ENCODE results near the gene MAP1LC3B.
"Not testable (repeated sequence)": the region's sequence is repeated elsewhere in the genome, so short reads cannot be mapped to it uniquely, and the experiment has no call there.

Gene MAP1LC3B

GRCh38 chr16:87360862-87361610 lies 31.1 kb upstream of the MAP1LC3B start:
- no peak for DNase-seq (ENCODE audit: extremely low spot score)
- ChIA-PET POLR2A (interaction anchor here (0.6 kb wide), 1 partner anchor 23 kb away, joined by 3 read pairs; the partner anchor contains the start of gene FBXO31), CTCF (no interaction called here)
- TF ChIP-seq FOXA1 (IDR thresholded peaks at IDR 0.05), result no peak
- no peak for TF ChIP-seq ZNF384 (IDR thresholded peaks at IDR 0.05)
- no peak for TF ChIP-seq LEF1 (IDR thresholded peaks at IDR 0.05; ENCODE audit: borderline replicate concordance)
- TF ChIP-seq L3MBTL2 (conservative IDR thresholded peaks at IDR 0.05), result no peak
- TF ChIP-seq ARNT (IDR thresholded peaks at IDR 0.05), result no peak
- no peak for TF ChIP-seq SUZ12 (IDR thresholded peaks at IDR 0.05)
- no peak for TF ChIP-seq ELF4 (IDR thresholded peaks at IDR 0.05)
- no peak for TF ChIP-seq HDGF (IDR thresholded peaks at IDR 0.05; ENCODE audit: borderline replicate concordance)
- no peak for TF ChIP-seq SP1 (IDR thresholded peaks at IDR 0.05)
- no peak for TF ChIP-seq PKNOX1 (IDR thresholded peaks at IDR 0.05)
- no peak for TF ChIP-seq TARDBP (IDR thresholded peaks at IDR 0.05)
- no peak for TF ChIP-seq FOXK2 (IDR thresholded peaks at IDR 0.05)
- TF ChIP-seq CTBP1 (IDR thresholded peaks at IDR 0.05; ENCODE audit: borderline replicate concordance), result no peak
- no peak for TF ChIP-seq BHLHE40 (IDR thresholded peaks at IDR 0.05; ENCODE audit: borderline replicate concordance)
- no peak for TF ChIP-seq FOXM1 (IDR thresholded peaks at IDR 0.05; ENCODE audit: borderline replicate concordance)

- ChIA-PET POLR2A (no interaction called here), CTCF (no interaction called here)
- no peak for DNase-seq (ENCODE audit: extremely low spot score)
- TF ChIP-seq BHLHE40 (IDR thresholded peaks at IDR 0.05; ENCODE audit: borderline replicate concordance), result no peak
- TF ChIP-seq L3MBTL2 (conservative IDR thresholded peaks at IDR 0.05), result no peak
- TF ChIP-seq LEF1 (IDR thresholded peaks at IDR 0.05; ENCODE audit: borderline replicate concordance), result no peak
- no peak for TF ChIP-seq SUZ12 (IDR thresholded peaks at IDR 0.05)
- TF ChIP-seq HDGF (IDR thresholded peaks at IDR 0.05; ENCODE audit: borderline replicate concordance), result no peak
- no peak for TF ChIP-seq ZNF384 (IDR thresholded peaks at IDR 0.05)
- no peak for TF ChIP-seq PKNOX1 (IDR thresholded peaks at IDR 0.05)
- no peak for TF ChIP-seq TARDBP (IDR thresholded peaks at IDR 0.05)
Measured at GRCh38 chr16:87361916-87362619, 30.1 kb upstream of the MAP1LC3B start.

- POLR2A ChIA-PET, result interaction anchor here (1.8 kb wide), 1 partner anchor 21 kb away, joined by 6 read pairs; the partner anchor contains the start of gene FBXO31
- DNase-seq (ENCODE audit: extremely low spot score); CTCF ChIA-PET: not testable (repeated sequence)
Measured at GRCh38 chr16:87362828-87363559, 29.1 kb upstream of the MAP1LC3B start.

GRCh38 chr16:87363771-87364455 lies 28.2 kb upstream of the MAP1LC3B start:
- no peak for DNase-seq (ENCODE audit: extremely low spot score)
- no peak for TF ChIP-seq CTBP1 (IDR thresholded peaks at IDR 0.05; ENCODE audit: borderline replicate concordance)
- no peak for TF ChIP-seq ARNT (IDR thresholded peaks at IDR 0.05)
- no peak for TF ChIP-seq TARDBP (IDR thresholded peaks at IDR 0.05)
- no peak for TF ChIP-seq BHLHE40 (IDR thresholded peaks at IDR 0.05; ENCODE audit: borderline replicate concordance)
- no peak for TF ChIP-seq FOXK2 (IDR thresholded peaks at IDR 0.05)
- no peak for TF ChIP-seq SP1 (IDR thresholded peaks at IDR 0.05)
- TF ChIP-seq FOXA1 (IDR thresholded peaks at IDR 0.05), result no peak
- TF ChIP-seq HDGF (IDR thresholded peaks at IDR 0.05; ENCODE audit: borderline replicate concordance), result no peak
- no peak for TF ChIP-seq FOXM1 (IDR thresholded peaks at IDR 0.05; ENCODE audit: borderline replicate concordance)
- TF ChIP-seq ZNF384 (IDR thresholded peaks at IDR 0.05), result no peak
- TF ChIP-seq NFRKB (IDR thresholded peaks at IDR 0.05), result no peak
- TF ChIP-seq SUZ12 (IDR thresholded peaks at IDR 0.05), result no peak
- no peak for TF ChIP-seq PKNOX1 (IDR thresholded peaks at IDR 0.05)
- ChIA-PET POLR2A (interaction anchor here (0.6 to 1.8 kb wide), 3 partner anchors 20 to 46 kb away, joined by 3 to 6 read pairs (median 3); partner anchors contain the start of gene FBXO31), CTCF (no interaction called here)

- DNase-seq (ENCODE audit: extremely low spot score), result no peak
- ChIA-PET CTCF (no interaction called here), POLR2A (interaction anchor here (1.8 kb wide), 1 partner anchor 19 kb away, joined by 6 read pairs; the partner anchor contains the start of gene FBXO31)
- TF ChIP-seq L3MBTL2 (conservative IDR thresholded peaks at IDR 0.05), result no peak
- no peak for TF ChIP-seq TARDBP (IDR thresholded peaks at IDR 0.05)
- no peak for TF ChIP-seq FOXM1 (IDR thresholded peaks at IDR 0.05; ENCODE audit: borderline replicate concordance)
- no peak for TF ChIP-seq ELF4 (IDR thresholded peaks at IDR 0.05)
- no peak for TF ChIP-seq ZNF384 (IDR thresholded peaks at IDR 0.05)
- TF ChIP-seq FOXA1 (IDR thresholded peaks at IDR 0.05), result no peak
- no peak for TF ChIP-seq PKNOX1 (IDR thresholded peaks at IDR 0.05)
- no peak for TF ChIP-seq LEF1 (IDR thresholded peaks at IDR 0.05; ENCODE audit: borderline replicate concordance)
- no peak for TF ChIP-seq CTBP1 (IDR thresholded peaks at IDR 0.05; ENCODE audit: borderline replicate concordance)
- TF ChIP-seq BHLHE40 (IDR thresholded peaks at IDR 0.05; ENCODE audit: borderline replicate concordance), result no peak
- no peak for TF ChIP-seq NFRKB (IDR thresholded peaks at IDR 0.05)
Measured at GRCh38 chr16:87365021-87365713, 27.0 kb upstream of the MAP1LC3B start.
